ENCODE results near the gene SLC22A12.
"Not testable (repeated sequence)": the region's sequence is repeated elsewhere in the genome, so short reads cannot be mapped to it uniquely, and the experiment has no call there.

Gene SLC22A12

GRCh38 chr11:64588701-64589100, 2.3 kb upstream of the SLC22A12 start:
- DNase-seq, result no peak

GRCh38 chr11:64591257-64592233, 525 bp downstream of the SLC22A12 start:
- DNase-seq, result no peak

GRCh38 chr11:64592234-64592615, 1.2 kb downstream of the SLC22A12 start:
- DNase-seq, result no peak

- no peak for DNase-seq
Measured at GRCh38 chr11:64592656-64593055, 1.6 kb downstream of the SLC22A12 start.

GRCh38 chr11:64593156-64594105, 2.4 kb downstream of the SLC22A12 start:
- no peak for DNase-seq

- no peak for DNase-seq
Measured at GRCh38 chr11:64594159-64594939, 3.3 kb downstream of the SLC22A12 start.

GRCh38 chr11:64595922-64596321, 4.9 kb downstream of the SLC22A12 start:
- not testable (repeated sequence) for DNase-seq

GRCh38 chr11:64597671-64598101, 6.7 kb downstream of the SLC22A12 start:
- DNase-seq, result no peak

GRCh38 chr11:64598106-64598796, 7.2 kb downstream of the SLC22A12 start:
- DNase-seq, result no peak

- DNase-seq, result no peak
Measured at GRCh38 chr11:64598797-64599697, 8.0 kb downstream of the SLC22A12 start.

GRCh38 chr11:64599698-64600211, 8.7 kb downstream of the SLC22A12 start:
- DNase-seq, result no peak

- DNase-seq, result no peak
Measured at GRCh38 chr11:64600281-64600992, 9.4 kb downstream of the SLC22A12 start.

GRCh38 chr11:64601605-64602465, 10.8 kb downstream of the SLC22A12 start:
- no peak for DNase-seq

- no peak for DNase-seq
Measured at GRCh38 chr11:64602466-64603070, 11.5 kb downstream of the SLC22A12 start.

- no peak for DNase-seq
Measured at GRCh38 chr11:64603411-64604110, 12.5 kb downstream of the SLC22A12 start.

GRCh38 chr11:64604458-64605243, 13.6 kb downstream of the SLC22A12 start:
- no peak for DNase-seq

GRCh38 chr11:64605244-64605560, 14.2 kb downstream of the SLC22A12 start:
- DNase-seq, result no peak

Data from NCI-H2107 (cell line).